GM12865 (cell line): ENCODE measurements around the gene IFNA8.

Experiments
- DNase-seq: peaks from one replicate; pipeline ENCODE4 v3.0.0; 2010; ENCODE audit warnings: low read depth
- H3K4me3 ChIP-seq: 2 replicates; pipeline ENCODE4 v1.5.1; 2011; ENCODE audit warnings: mild to moderate bottlenecking, low read depth, low read length, control low read depth
- CTCF ChIP-seq: IDR thresholded peaks from 2 replicates; pipeline ENCODE4 v1.5.1; 2011; ENCODE audit warnings: low read length, control low read depth, low read depth, inconsistent platforms; ENCODE audit not compliant: insufficient read depth; ENCODE audit errors: missing control alignments

Gene IFNA8

GRCh38 chr9:21452681-21453080 is 43.8 kb downstream of the IFNA8 start:
- H3K4me3 ChIP-seq: no peak overlapping the region
- no peak for TF ChIP-seq CTCF
- no peak for DNase-seq

- DNase-seq: no peak
- no peak overlapping the region for H3K4me3 ChIP-seq
- TF ChIP-seq CTCF: no peak
These were observed 45.2 kb downstream of the IFNA8 start for GRCh38 chr9:21454149-21454548.

- peak; percentile 81 for TF ChIP-seq CTCF
- peak; percentile 53 for DNase-seq
- no peak overlapping the region for H3K4me3 ChIP-seq
These were observed 46.4 kb downstream of the IFNA8 start for GRCh38 chr9:21455320-21455719.
